ENCODE data around the gene MFGE8.

The MFGE8 gene

DNA sequence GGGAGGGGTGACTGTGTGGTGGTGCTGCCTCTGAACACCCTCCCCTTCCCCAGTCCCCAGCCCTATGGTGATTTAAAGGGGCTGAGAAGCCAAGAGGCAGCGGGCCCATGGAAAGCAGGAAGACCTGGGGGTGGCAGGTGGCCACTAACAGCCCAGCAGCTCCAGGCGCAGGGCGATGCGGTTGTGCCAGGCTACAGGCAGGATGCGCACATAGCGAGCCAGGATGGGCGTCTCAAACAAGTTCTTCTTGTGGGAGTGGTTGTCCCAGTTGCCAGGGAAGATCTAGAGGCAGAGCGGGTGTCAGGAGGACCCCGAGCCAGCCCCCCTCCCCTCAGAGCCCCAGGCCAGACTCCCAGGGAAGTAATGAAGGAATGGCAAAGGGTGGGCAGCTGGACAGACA is 13.9 kb downstream of the MFGE8 start:
- DNase-seq (ENCODE audit: low read depth) = no peak
- TF ChIP-seq, protein P1, sequence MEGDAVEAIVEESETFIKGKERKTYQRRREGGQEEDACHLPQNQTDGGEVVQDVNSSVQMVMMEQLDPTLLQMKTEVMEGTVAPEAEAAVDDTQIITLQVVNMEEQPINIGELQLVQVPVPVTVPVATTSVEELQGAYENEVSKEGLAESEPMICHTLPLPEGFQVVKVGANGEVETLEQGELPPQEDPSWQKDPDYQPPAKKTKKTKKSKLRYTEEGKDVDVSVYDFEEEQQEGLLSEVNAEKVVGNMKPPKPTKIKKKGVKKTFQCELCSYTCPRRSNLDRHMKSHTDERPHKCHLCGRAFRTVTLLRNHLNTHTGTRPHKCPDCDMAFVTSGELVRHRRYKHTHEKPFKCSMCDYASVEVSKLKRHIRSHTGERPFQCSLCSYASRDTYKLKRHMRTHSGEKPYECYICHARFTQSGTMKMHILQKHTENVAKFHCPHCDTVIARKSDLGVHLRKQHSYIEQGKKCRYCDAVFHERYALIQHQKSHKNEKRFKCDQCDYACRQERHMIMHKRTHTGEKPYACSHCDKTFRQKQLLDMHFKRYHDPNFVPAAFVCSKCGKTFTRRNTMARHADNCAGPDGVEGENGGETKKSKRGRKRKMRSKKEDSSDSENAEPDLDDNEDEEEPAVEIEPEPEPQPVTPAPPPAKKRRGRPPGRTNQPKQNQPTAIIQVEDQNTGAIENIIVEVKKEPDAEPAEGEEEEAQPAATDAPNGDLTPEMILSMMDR (IDR thresholded peaks at IDR 0.05; ENCODE audit: control insufficient read depth, insufficient read depth, low read depth, low read length, missing control alignments) = no peak
- no peak overlapping the region for H3K4me3 ChIP-seq (ENCODE audit: control insufficient read depth, low read depth, low read length)

- H3K4me3 ChIP-seq (ENCODE audit: control insufficient read depth, low read depth, low read length) = no peak overlapping the region
- TF ChIP-seq, protein P1 (IDR thresholded peaks at IDR 0.05; ENCODE audit: control insufficient read depth, insufficient read depth, low read depth, low read length, missing control alignments) = no peak
- DNase-seq (ENCODE audit: low read depth) = no peak
These were observed 14.4 kb downstream of the MFGE8 start for GRCh38 chr15:88898736-88899135.

DNA sequence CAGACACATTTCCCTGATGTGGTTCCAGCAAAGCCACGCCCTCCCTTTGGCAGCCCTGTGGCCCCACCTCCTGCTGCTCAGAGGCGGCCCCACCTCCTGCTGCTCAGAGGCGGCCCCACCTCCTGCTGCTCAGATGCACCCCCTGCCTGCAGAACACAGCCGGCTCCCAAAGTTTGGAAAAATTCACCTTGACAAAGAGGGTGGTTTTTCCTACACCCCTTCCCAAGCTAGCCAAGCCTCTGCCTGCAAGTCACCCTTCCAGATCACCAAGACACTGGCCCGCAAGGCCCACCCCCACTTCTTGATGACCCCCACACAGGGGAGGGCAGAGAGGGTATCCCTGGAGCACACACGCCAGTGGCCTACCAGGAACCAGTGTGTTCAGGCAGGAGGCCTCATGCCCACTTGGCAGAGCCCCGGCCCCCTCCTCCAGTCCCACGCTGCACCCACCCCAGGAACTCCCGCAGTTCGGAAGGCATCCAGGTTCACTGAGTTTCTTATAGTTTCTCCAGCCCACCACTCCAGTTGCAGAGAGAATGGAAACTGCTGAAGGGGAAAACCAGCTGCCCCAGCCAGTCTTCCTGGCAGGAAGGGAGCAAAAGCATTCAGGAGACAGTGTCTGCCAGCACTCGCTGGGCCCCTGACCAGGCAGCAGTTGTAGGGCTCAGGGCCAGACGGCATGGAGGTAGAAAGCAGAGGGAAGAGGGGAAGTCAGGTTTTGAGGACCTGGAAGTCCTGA is 15.6 kb downstream of the MFGE8 start:
- H3K4me3 ChIP-seq (ENCODE audit: control insufficient read depth, low read depth, low read length) = no peak overlapping the region
- peak; percentile 40 for DNase-seq (ENCODE audit: low read depth)
- TF ChIP-seq, protein P1 (IDR thresholded peaks at IDR 0.05; ENCODE audit: control insufficient read depth, insufficient read depth, low read depth, low read length, missing control alignments) = peak; percentile 80

GRCh38 chr15:88897142-88897455 is 16.1 kb downstream of the MFGE8 start:
- no peak for DNase-seq (ENCODE audit: low read depth)
- TF ChIP-seq, protein P1 (IDR thresholded peaks at IDR 0.05; ENCODE audit: control insufficient read depth, insufficient read depth, low read depth, low read length, missing control alignments) = no peak
- H3K4me3 ChIP-seq (ENCODE audit: control insufficient read depth, low read depth, low read length) = no peak overlapping the region

DNA sequence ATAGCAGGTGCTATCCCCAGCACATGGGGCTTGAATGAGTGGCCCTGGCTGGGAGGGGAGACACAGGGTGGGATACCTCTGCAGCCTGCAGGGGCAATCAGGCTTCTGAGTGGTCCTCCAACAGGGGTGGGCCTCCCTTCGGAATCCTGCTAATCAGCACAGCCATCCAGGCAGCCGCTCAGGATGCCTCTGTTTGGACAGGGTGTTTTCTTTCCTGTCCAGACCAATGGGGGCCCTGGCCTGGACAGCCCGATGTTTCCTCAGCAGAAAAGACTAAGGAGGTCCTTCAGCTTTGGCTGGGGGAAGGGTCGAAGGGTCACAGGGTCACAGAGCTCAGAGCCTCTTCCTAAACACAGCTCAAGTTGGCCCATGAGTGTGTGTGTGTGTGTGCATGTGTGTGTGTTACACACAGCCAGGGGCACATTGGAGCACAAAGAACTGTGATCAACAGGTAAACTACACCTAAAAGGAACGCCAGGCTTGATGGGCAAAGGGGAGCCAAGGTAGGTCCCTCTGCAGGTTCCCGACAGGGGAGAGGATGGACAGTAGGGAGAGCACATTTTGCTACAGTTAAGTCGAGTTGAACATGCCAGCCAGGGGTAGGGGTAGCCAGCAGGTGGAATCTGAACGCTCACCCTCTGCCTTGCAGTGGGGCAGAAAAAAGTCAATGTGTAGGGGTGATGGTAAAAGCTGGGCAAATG is 16.7 kb downstream of the MFGE8 start:
- TF ChIP-seq, protein P1 (IDR thresholded peaks at IDR 0.05; ENCODE audit: control insufficient read depth, insufficient read depth, low read depth, low read length, missing control alignments) = no peak
- no peak overlapping the region for H3K4me3 ChIP-seq (ENCODE audit: control insufficient read depth, low read depth, low read length)

DNA sequence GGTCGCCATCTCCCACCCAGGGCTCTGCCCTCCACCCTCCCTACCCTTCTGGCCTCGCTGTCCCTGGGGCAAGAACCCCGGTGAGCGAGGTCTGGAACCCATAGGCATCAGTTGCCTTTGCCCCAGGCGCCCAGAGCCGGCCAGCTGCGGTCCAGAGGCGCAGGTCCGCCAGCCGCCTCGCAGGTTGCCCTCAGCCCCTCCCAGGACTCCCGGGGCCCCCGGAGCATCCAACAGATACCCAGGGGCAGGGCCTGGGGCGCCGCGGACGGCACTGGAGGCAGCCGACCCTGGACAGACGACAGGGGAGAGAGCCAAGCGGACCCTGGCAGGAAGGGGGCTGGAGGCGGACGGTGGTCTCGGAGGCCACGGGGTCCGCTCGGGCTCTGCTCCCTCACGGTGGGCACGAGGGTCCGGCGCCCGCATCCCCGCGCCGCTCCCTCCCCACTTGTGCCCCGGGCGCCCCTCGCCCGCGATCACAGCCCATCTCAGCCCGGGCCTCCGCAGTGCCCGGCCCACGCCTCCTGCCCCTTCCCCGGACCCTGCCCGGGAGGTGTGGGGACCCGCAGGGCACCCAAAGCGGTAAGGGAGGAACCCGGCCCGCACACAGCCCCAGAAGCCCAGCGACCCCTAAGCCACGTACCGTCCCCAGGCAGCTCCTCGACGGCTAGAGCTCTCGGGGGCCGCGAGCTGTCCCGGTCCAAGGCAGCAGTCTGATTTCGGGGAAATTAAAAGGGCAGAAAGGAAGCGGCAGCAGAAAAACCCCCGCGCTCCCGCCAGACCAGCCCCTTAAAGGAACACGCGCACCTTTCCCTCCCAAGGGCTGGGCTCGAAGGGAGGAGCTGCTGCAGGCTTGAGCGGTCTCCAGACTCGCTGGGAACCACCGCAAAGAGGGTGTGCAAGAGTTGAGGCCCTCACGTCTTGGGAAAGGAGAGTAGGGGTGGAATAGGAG is 18.1 kb downstream of the MFGE8 start, which contains the start of gene HAPLN3:
TSS of gene HAPLN3 (minus strand) at position 726 of the 949 bp plus-strand sequence. CDS start 8,246 bp downstream, outside the sequence.
- peak within 1 kb of the TSS; percentile 59 for H3K4me3 ChIP-seq (ENCODE audit: control insufficient read depth, low read depth, low read length)
- DNase-seq (ENCODE audit: low read depth) = no peak
- TF ChIP-seq, protein P1 (IDR thresholded peaks at IDR 0.05; ENCODE audit: control insufficient read depth, insufficient read depth, low read depth, low read length, missing control alignments) = no peak

More for the DNA sequence above, 16.7 kb downstream of the MFGE8 start:
- DNase-seq (ENCODE audit: low read depth) = no peak

All from AG09309 (cell line).